Aorta (tissue), 5 donors: Measurements from ENCODE around the gene DSCAM. TPM values are rescaled to one million over a fixed set of nuclear protein-coding genes. Genes with fewer than 3 reads are reported as not detected.

Experiments used
- ATAC-seq: fragments of 200-7000 bp; cut with Tn5 transposase; one replicate; pipeline ENCODE4 v1.9.1; 2022; ENCODE audit warnings: moderate library complexity; ENCODE audit not compliant: low FRiP score
- DNase-seq, 2 donors: peaks; one replicate each; pipeline ENCODE4 v3.0.0-alpha.2; 2020
- H3K27ac ChIP-seq, 2 donors: one replicate each; pipeline ENCODE4 v1.5.1; 2013; ENCODE audit warnings: low read length in 2 of 2, mild to moderate bottlenecking in 2 of 2, moderate library complexity in 2 of 2, control low read depth in 1 of 2, inconsistent platforms in 1 of 2, low read depth in 1 of 2
- H3K27me3 ChIP-seq, 2 donors: one replicate each; pipeline ENCODE4 v1.6.1; 2013; ENCODE audit warnings: control low read depth in 1 of 2, low read length in 1 of 2, mild to moderate bottlenecking in 1 of 2, moderate library complexity in 1 of 2; ENCODE audit not compliant: insufficient read depth in 2 of 2, control insufficient read depth in 1 of 2
- H3K36me3 ChIP-seq, 2 donors: one replicate each; pipeline ENCODE4 v1.6.1; 2013; ENCODE audit warnings: control low read depth in 1 of 2, low read length in 1 of 2, mild to moderate bottlenecking in 1 of 2; ENCODE audit not compliant: insufficient read depth in 2 of 2, control insufficient read depth in 1 of 2
- H3K4me1 ChIP-seq, 2 donors: one replicate each; pipeline ENCODE4 v1.6.1; 2013; ENCODE audit warnings: low read length in 2 of 2, control low read depth in 1 of 2, mild to moderate bottlenecking in 1 of 2, moderate library complexity in 1 of 2; ENCODE audit not compliant: insufficient read depth in 2 of 2, control insufficient read depth in 1 of 2
- H3K4me3 ChIP-seq, 2 donors: one replicate each; pipeline ENCODE4 v1.5.1; 2013; ENCODE audit warnings: low read length in 2 of 2, control low read depth in 1 of 2, mild to moderate bottlenecking in 1 of 2
- H3K9me3 ChIP-seq: one replicate; pipeline ENCODE4 v1.6.1; 2013; ENCODE audit warnings: mild to moderate bottlenecking, low read length; ENCODE audit not compliant: control insufficient read depth
- WGBS, 2 donors: extraction: QIAGEN DNeasy Blood & Tissue Kit; methylation state at CpG; one replicate each; pipeline ENCODE4 v1.1.7; 2013; 5-methylcytosine and 5-hydroxymethylcytosine counted together
- intact Hi-C, 2 donors: fragments of 100-400 bp; cut with DNase I; formaldehyde crosslinking; loops; one replicate each; pipeline versions ENCODE4 v1.14.2 to v1.15.0; 2022
- polyA plus RNA-seq, 2 donors: library from polyadenylated mRNA; stranded (reverse); fragments of 200-250 nt; gene quantifications; one replicate each; pipeline ENCODE4 v1.2.3, GENCODE V29; 2013
- total RNA-seq, 2 donors: library from RNA; stranded (reverse); fragmentation: NEBNext Ultra II Directional; extraction: Animal tissue kit (Norgen Biotek cat#: 25700); gene quantifications; one replicate each; pipeline ENCODE4 v1.2.1, GENCODE V29; 2021
- donor health status: healthy with polysubstance abuse.
- donor health status: Bipolar disorder and iron deficiency.
- donor health status: DM: no; HTN: no; CAD: no.
- donor health status: DM: no; HTN: no; CAD: no.
- donor health status: DM: yes; HTN: yes; CAD: no.

The DSCAM gene
- total and polyA plus RNA-seq, 4 donors: not detected

- intact Hi-C loops: no loop called here
- peaks cover 1% of the 10 kb centered on the region for H3K9me3 ChIP-seq
- no peak overlapping the region for H3K27ac ChIP-seq
- no peaks in the 10 kb centered on the region for H3K36me3 ChIP-seq
- 58 to 61% methylated on average over 4 of the region's 4 CpGs for WGBS, 2 donors
- DNase-seq (no peak), ATAC-seq (no peak)
- no peaks in the 10 kb centered on the region for H3K4me1 ChIP-seq
- H3K27me3 ChIP-seq: peaks cover 0 to 2% of the 10 kb centered on the region in 2 donors
- H3K4me3 ChIP-seq: no peak overlapping the region
These were observed 211.6 kb downstream of the DSCAM start for GRCh38 chr21:40635391-40635790.

GRCh38 chr21:40634141-40634540 is 212.8 kb downstream of the DSCAM start:
- Histone ChIP-seq H3K9me3 (peaks cover 1% of the 10 kb centered on the region), H3K27me3 (peaks cover 0 to 2% of the 10 kb centered on the region in 2 donors), H3K36me3 (no peaks in the 10 kb centered on the region), H3K4me1 (no peaks in the 10 kb centered on the region), H3K4me3 (no peak overlapping the region), H3K27ac (no peak overlapping the region)
- DNase-seq (no peak), ATAC-seq (no peak)
- WGBS, 2 donors: 82 to 83% methylated on average over 6 of the region's 6 CpGs
- intact Hi-C loops: no loop called here

- intact Hi-C loops: no loop called here
- H3K4me1 ChIP-seq: no peaks in the 10 kb centered on the region
- no peak overlapping the region for H3K4me3 ChIP-seq
- DNase-seq: no peak
- H3K36me3 ChIP-seq: no peaks in the 10 kb centered on the region
- no peak overlapping the region for H3K27ac ChIP-seq
- no peak for ATAC-seq
- H3K27me3 ChIP-seq: peaks cover 0 to 2% of the 10 kb centered on the region in 2 donors
- 74 to 79% methylated on average over 9 of the region's 9 CpGs for WGBS, 2 donors
- H3K9me3 ChIP-seq: no peaks in the 10 kb centered on the region
These were observed 213.9 kb downstream of the DSCAM start for GRCh38 chr21:40633048-40633447.

GRCh38 chr21:40631211-40631610 is 215.7 kb downstream of the DSCAM start:
- intact Hi-C loops: no loop called here
- no peak overlapping the region for H3K4me3 ChIP-seq
- H3K9me3 ChIP-seq: no peaks in the 10 kb centered on the region
- H3K27me3 ChIP-seq: peaks cover 0 to 2% of the 10 kb centered on the region in 2 donors
- no peak overlapping the region for H3K27ac ChIP-seq
- H3K36me3 ChIP-seq: no peaks in the 10 kb centered on the region
- H3K4me1 ChIP-seq: no peaks in the 10 kb centered on the region
- WGBS, 2 donors: 29% methylated on average over 2 of the region's 2 CpGs
- ATAC-seq (no peak), DNase-seq (no peak)

- H3K27me3 ChIP-seq: no peaks in the 10 kb centered on the region
- ATAC-seq (no peak), DNase-seq (no peak)
- intact Hi-C loops: no loop called here
- H3K27ac ChIP-seq: no peak overlapping the region
- no peaks in the 10 kb centered on the region for H3K4me1 ChIP-seq
- 92 to 93% methylated on average over 3 of the region's 3 CpGs for WGBS, 2 donors
- H3K9me3 ChIP-seq: no peaks in the 10 kb centered on the region
- H3K4me3 ChIP-seq: no peak overlapping the region
- no peaks in the 10 kb centered on the region for H3K36me3 ChIP-seq
These were observed 221.0 kb downstream of the DSCAM start for GRCh38 chr21:40625991-40626390.

- 30 to 44% methylated on average over 1 of the region's 1 CpG for WGBS, 2 donors
- Histone ChIP-seq H3K9me3 (no peaks in the 10 kb centered on the region), H3K4me1 (no peaks in the 10 kb centered on the region), H3K36me3 (no peaks in the 10 kb centered on the region), H3K27ac (no peak overlapping the region), H3K27me3 (no peaks in the 10 kb centered on the region), H3K4me3 (no peak overlapping the region)
- no peak for DNase-seq
- ATAC-seq: no peak
- intact Hi-C loops: no loop called here
These were observed 223.4 kb downstream of the DSCAM start for GRCh38 chr21:40623528-40623927.

GRCh38 chr21:40622531-40622930 is 224.4 kb downstream of the DSCAM start:
- Histone ChIP-seq H3K9me3 (no peaks in the 10 kb centered on the region), H3K27ac (no peak overlapping the region), H3K36me3 (no peaks in the 10 kb centered on the region), H3K4me1 (no peaks in the 10 kb centered on the region), H3K4me3 (no peak overlapping the region), H3K27me3 (no peaks in the 10 kb centered on the region)
- DNase-seq (no peak), ATAC-seq (no peak)
- intact Hi-C loops: no loop called here
- WGBS, 2 donors: 18 to 20% methylated on average over 4 of the region's 4 CpGs

- Histone ChIP-seq H3K27ac (no peak overlapping the region), H3K27me3 (no peaks in the 10 kb centered on the region), H3K4me3 (no peak overlapping the region), H3K9me3 (no peaks in the 10 kb centered on the region), H3K4me1 (peaks cover 0 to 1% of the 10 kb centered on the region in 2 donors), H3K36me3 (no peaks in the 10 kb centered on the region)
- intact Hi-C loops: no loop called here
- 3 to 13% methylated on average over 7 of the region's 7 CpGs for WGBS, 2 donors
- DNase-seq (no peak), ATAC-seq (no peak)
These were observed 226.4 kb downstream of the DSCAM start for GRCh38 chr21:40620386-40621145.

- DNase-seq: no peak
- WGBS, 2 donors: 81% methylated on average over 14 of the region's 14 CpGs
- intact Hi-C loops: no loop called here
- H3K27me3 ChIP-seq: no peaks in the 10 kb centered on the region
- no peak for ATAC-seq
- H3K4me1 ChIP-seq: peaks cover 0 to 1% of the 10 kb centered on the region in 2 donors
- H3K4me3 ChIP-seq: no peak overlapping the region
- no peaks in the 10 kb centered on the region for H3K9me3 ChIP-seq
- no peak overlapping the region for H3K27ac ChIP-seq
- no peaks in the 10 kb centered on the region for H3K36me3 ChIP-seq
These were observed 228.6 kb downstream of the DSCAM start for GRCh38 chr21:40618191-40618973.
